Measurements from ENCODE around the gene FKBP2.

GRCh38 chr11:64230171-64230984, 10.5 kb upstream of the FKBP2 start, which contains the start of gene DNAJC4:
- TF ChIP-seq, protein P1, sequence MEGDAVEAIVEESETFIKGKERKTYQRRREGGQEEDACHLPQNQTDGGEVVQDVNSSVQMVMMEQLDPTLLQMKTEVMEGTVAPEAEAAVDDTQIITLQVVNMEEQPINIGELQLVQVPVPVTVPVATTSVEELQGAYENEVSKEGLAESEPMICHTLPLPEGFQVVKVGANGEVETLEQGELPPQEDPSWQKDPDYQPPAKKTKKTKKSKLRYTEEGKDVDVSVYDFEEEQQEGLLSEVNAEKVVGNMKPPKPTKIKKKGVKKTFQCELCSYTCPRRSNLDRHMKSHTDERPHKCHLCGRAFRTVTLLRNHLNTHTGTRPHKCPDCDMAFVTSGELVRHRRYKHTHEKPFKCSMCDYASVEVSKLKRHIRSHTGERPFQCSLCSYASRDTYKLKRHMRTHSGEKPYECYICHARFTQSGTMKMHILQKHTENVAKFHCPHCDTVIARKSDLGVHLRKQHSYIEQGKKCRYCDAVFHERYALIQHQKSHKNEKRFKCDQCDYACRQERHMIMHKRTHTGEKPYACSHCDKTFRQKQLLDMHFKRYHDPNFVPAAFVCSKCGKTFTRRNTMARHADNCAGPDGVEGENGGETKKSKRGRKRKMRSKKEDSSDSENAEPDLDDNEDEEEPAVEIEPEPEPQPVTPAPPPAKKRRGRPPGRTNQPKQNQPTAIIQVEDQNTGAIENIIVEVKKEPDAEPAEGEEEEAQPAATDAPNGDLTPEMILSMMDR (conservative IDR thresholded peaks at IDR 0.05): no peak
- no peak for TF ChIP-seq EZH2 (IDR thresholded peaks at IDR 0.05; ENCODE audit: low read depth)
